Adrenal gland (tissue), 19 donors: ENCODE data around the gene MEIS3. TPM values are rescaled to one million over a fixed set of nuclear protein-coding genes. Genes with fewer than 3 reads are reported as not detected.

Experiments used
- DNase-seq, 7 donors: peaks; one replicate each; pipeline ENCODE4 v3.0.0-alpha.2; 2019 to 2020
- H3K27ac ChIP-seq, 5 donors: fragments of 200-600 bp; sonication (generic) in 4 of 5; 1 replicate in 3 of 5; 2 replicates in 2 of 5; pipeline versions ENCODE4 v1.5.1 to v1.8.0; 2016 to 2020; ENCODE audit warnings: mild to moderate bottlenecking in 1 of 5
- H3K27me3 ChIP-seq: fragments of 200-600 bp; 2 replicates; pipeline ENCODE4 v1.8.0; 2021
- H3K36me3 ChIP-seq, 2 donors: fragments of 200-600 bp; replicated peaks in 1 of 2; 1 replicate in 1 of 2; 2 replicates in 1 of 2; pipeline versions ENCODE4 v1.5.1 to v1.8.0; 2018 to 2022
- H3K4me1 ChIP-seq, 2 donors: fragments of 200-600 bp; replicated peaks in 1 of 2; 1 replicate in 1 of 2; 2 replicates in 1 of 2; pipeline versions ENCODE4 v1.5.1 to v1.8.0; 2018 to 2021
- H3K4me3 ChIP-seq, 4 donors: fragments of 200-600 bp; sonication (generic) in 3 of 4; one replicate each; pipeline ENCODE4 v1.5.1; 2016 to 2018
- H3K9me3 ChIP-seq, 3 donors: fragments of 200-600 bp; sonication (generic) in 1 of 3; replicated peaks in 1 of 3; 1 replicate in 2 of 3; 2 replicates in 1 of 3; pipeline versions ENCODE4 v1.5.1 to v1.8.0; 2016 to 2021
- POLR2A ChIP-seq, 2 donors: fragments of 450-650 bp; IDR thresholded peaks; one replicate each; pipeline ENCODE4 v1.6.1; 2017; ENCODE audit warnings: antibody characterized with exemption in 2 of 2, mild to moderate bottlenecking in 2 of 2, moderate library complexity in 1 of 2
- WGBS, 4 donors: extraction: QIAGEN DNeasy Blood & Tissue Kit in 2 of 4; methylation state at CpG; one replicate each; pipeline versions ENCODE4 v1.1.5 to v1.1.7; 2013 to 2017; 5-methylcytosine and 5-hydroxymethylcytosine counted together
- intact Hi-C, 2 donors: fragments of 100-400 bp; cut with DNase I; formaldehyde crosslinking; loops; one replicate each; pipeline versions ENCODE4 v1.14.1 to v1.15.0; 2022 to 2023
- long read RNA-seq, 10 donors: library from polyadenylated mRNA in 3 of 10; unstranded in 2 of 10; stranded (forward) in 1 of 10; transcript quantifications; one replicate each; pipeline ENCODE4 v2.0.0 and lab custom pipeline, GENCODE V29; 2021 to 2026
- polyA plus RNA-seq, 3 donors: library from polyadenylated mRNA; stranded (reverse); fragments of 200-250 nt in 2 of 3; fragments of 350-450 nt in 1 of 3; fragmentation: Illumina TruSeq in 1 of 3; extraction: RNeasy Lipid Tissue Mini Kit (QIAGEN cat#74804) in 1 of 3; gene quantifications; one replicate each; pipeline ENCODE4 v1.2.3, GENCODE V29; 2013 to 2014
- total RNA-seq, 9 donors: library from RNA; depleted of rRNA in 4 of 9; stranded (reverse); fragments of >200 nt in 4 of 9; fragments of 120-200 nt in 1 of 9; fragmentation: NEBNext Ultra II Directional in 1 of 9; extraction: Animal tissue kit (Norgen Biotek cat#: 25700) in 1 of 9; gene quantifications; one replicate each; pipeline versions ENCODE4 v1.1.0 to v1.2.4, GENCODE V29; 2013 to 2023
- TF ChIP-seq, protein P1 (sequence below), 6 experiments: fragments of 450-650 bp in 4 of 6; fragments of 200-600 bp in 2 of 6; sonication (generic) in 1 of 6; IDR thresholded peaks; 1 replicate in 5 of 6; 2 replicates in 1 of 6; pipeline versions ENCODE4 v1.5.1 to v1.8.0; 2016 to 2021; ENCODE audit warnings: antibody characterized with exemption in 6 of 6, mild to moderate bottlenecking in 2 of 6, moderate library complexity in 1 of 6
- donor health status: healthy with polysubstance abuse.
- donor health status: Bipolar disorder and iron deficiency.
- donor health status: DM: yes; HTN: yes; CAD: no.
- donor health status: DM: no; HTN: no; CAD: no.
- donor health status: DM: no; HTN: no; CAD: no.
- donor health status: DM: yes; HTN: yes; CAD: no.

Gene MEIS3
- total RNA-seq: 1 to 10 TPM; 2.4 to 9.4 (median 4.7) TPM
- 10 to 100 TPM in 1 of 3 donors, 1 to 10 TPM in 2; 2.1 to 15.5 (median 8.9) TPM for polyA plus RNA-seq
- long read RNA-seq, donor 1: 0 reads
- long read RNA-seq, donor 2: 0 reads
- long read RNA-seq, donor 3, partial matches to known transcripts: 0 of 1 reads
- long read RNA-seq, donor 3, other reads (novel, unspliced or antisense): 0 of 1 reads
- long read RNA-seq, donor 4: 0 reads
- long read RNA-seq, donor 5, partial matches to known transcripts: 3 of 11 reads
- long read RNA-seq, donor 5, other reads (novel, unspliced or antisense): 2 of 11 reads
- long read RNA-seq, donor 6, partial matches to known transcripts: 0 of 1 reads
- long read RNA-seq, donor 6, other reads (novel, unspliced or antisense): 0 of 1 reads
- long read RNA-seq, donor 7, partial matches to known transcripts: 0 of 1 reads
- long read RNA-seq, donor 7, other reads (novel, unspliced or antisense): 0 of 1 reads
- long read RNA-seq, donor 8, partial matches to known transcripts: 0 of 1 reads
- long read RNA-seq, donor 8, other reads (novel, unspliced or antisense): 0 of 1 reads
- long read RNA-seq, donor 9, partial matches to known transcripts: 0 of 1 reads
- long read RNA-seq, donor 9, other reads (novel, unspliced or antisense): 0 of 1 reads
- long read RNA-seq, donor 10: 0 reads

GRCh38 chr19:47419030-47419783 is at the start of gene MEIS3:
MEIS3 (minus strand) TSS chr19:47419527; CDS start chr19:47419081, 446 bp downstream.
- DNase-seq: no peak
- intact Hi-C loops: no loop called here
- peak within 1 kb of the TSS in 1 of 4 donors; percentile 53 for H3K4me3 ChIP-seq
- H3K4me1 ChIP-seq: no peaks in the 10 kb centered on the region
- H3K9me3 ChIP-seq: no peaks in the 10 kb centered on the region
- H3K36me3 ChIP-seq: no peaks in the 10 kb centered on the region
- H3K27me3 ChIP-seq: peaks cover 55% of the 10 kb centered on the region
- no peak within 1 kb of the TSS for H3K27ac ChIP-seq
- TF ChIP-seq POLR2A (IDR thresholded peaks at IDR 0.05): no peak
- TF ChIP-seq, protein P1, sequence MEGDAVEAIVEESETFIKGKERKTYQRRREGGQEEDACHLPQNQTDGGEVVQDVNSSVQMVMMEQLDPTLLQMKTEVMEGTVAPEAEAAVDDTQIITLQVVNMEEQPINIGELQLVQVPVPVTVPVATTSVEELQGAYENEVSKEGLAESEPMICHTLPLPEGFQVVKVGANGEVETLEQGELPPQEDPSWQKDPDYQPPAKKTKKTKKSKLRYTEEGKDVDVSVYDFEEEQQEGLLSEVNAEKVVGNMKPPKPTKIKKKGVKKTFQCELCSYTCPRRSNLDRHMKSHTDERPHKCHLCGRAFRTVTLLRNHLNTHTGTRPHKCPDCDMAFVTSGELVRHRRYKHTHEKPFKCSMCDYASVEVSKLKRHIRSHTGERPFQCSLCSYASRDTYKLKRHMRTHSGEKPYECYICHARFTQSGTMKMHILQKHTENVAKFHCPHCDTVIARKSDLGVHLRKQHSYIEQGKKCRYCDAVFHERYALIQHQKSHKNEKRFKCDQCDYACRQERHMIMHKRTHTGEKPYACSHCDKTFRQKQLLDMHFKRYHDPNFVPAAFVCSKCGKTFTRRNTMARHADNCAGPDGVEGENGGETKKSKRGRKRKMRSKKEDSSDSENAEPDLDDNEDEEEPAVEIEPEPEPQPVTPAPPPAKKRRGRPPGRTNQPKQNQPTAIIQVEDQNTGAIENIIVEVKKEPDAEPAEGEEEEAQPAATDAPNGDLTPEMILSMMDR (IDR thresholded peaks at IDR 0.05): no peak
- 0 to 3% (median 1%) methylated on average over 7 to 67 of the region's 70 CpGs for WGBS, 4 donors

DNA sequence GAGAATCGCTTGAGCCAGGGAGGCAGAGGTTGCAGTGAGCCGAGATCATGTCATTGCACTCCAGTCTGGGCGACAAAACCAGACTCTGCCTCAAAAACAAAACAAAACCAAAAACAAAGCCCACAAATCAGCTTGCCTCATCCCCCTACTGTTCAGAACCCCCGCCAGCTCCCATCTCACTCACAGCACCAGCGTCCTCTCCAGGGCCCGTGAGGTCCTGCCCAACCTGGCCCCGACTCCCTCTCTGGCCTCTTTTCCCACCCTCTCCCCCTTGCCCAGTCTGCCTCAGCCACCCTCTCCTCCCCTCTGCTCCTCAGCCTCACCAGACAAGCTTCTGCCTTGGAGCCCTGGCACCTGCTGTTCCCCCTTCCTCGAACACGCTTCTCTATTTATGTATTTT is 48.6 kb upstream of the MEIS3 start:
- TF ChIP-seq, protein P1 (IDR thresholded peaks at IDR 0.05): no peak
- no peak for TF ChIP-seq POLR2A (IDR thresholded peaks at IDR 0.05)
- DNase-seq: no peak
- peaks cover 24% of the 10 kb centered on the region for H3K27me3 ChIP-seq

DNA sequence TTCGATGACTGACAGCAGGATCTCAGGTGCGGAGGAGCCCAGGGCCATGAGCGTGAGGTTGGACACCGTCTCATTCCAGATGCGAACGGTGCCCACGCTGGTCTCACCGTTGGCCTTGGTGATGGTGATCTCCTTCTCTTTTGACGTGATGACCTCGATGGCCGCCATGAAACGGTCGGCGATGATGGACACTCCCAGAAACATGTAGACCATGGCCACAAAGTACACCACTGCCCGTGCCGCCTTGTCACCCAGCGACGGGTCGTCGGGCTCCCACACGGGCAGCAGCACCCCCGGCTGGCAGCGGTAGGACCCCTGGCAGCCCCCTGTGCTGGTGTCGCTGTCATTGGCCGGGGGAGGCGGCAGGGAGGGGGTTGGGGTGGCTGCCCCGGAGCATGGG is 46.6 kb upstream of the MEIS3 start:
- no peaks in the 10 kb centered on the region for H3K36me3 ChIP-seq
- 84 to 88% (median 88%) methylated on average over 18 to 27 of the region's 27 CpGs; no CpG with 5 or more reads in 1 of the 4 donors for WGBS, 4 donors
- TF ChIP-seq POLR2A (IDR thresholded peaks at IDR 0.05): no peak
- TF ChIP-seq, protein P1 (IDR thresholded peaks at IDR 0.05): no peak

More for the DNA sequence above, 48.6 kb upstream of the MEIS3 start:
- no peak overlapping the region for H3K4me3 ChIP-seq
- no peaks in the 10 kb centered on the region for H3K9me3 ChIP-seq
- no peaks in the 10 kb centered on the region for H3K36me3 ChIP-seq
- H3K27ac ChIP-seq: no peak overlapping the region
- H3K4me1 ChIP-seq: peaks cover 0 to 4% of the 10 kb centered on the region in 2 donors
- 35 to 54% (median 42%) methylated on average over 9 of the region's 9 CpGs for WGBS, 4 donors
- intact Hi-C loops: no loop called here

More for the DNA sequence above, 46.6 kb upstream of the MEIS3 start:
- Histone ChIP-seq H3K27ac (no peak overlapping the region), H3K27me3 (peaks cover 12% of the 10 kb centered on the region), H3K4me1 (no peaks in the 10 kb centered on the region), H3K4me3 (no peak overlapping the region), H3K9me3 (no peaks in the 10 kb centered on the region)
- no peak for DNase-seq
- intact Hi-C loops: no loop called here
